ENCODE results near the gene TNRC6A.

DNA sequence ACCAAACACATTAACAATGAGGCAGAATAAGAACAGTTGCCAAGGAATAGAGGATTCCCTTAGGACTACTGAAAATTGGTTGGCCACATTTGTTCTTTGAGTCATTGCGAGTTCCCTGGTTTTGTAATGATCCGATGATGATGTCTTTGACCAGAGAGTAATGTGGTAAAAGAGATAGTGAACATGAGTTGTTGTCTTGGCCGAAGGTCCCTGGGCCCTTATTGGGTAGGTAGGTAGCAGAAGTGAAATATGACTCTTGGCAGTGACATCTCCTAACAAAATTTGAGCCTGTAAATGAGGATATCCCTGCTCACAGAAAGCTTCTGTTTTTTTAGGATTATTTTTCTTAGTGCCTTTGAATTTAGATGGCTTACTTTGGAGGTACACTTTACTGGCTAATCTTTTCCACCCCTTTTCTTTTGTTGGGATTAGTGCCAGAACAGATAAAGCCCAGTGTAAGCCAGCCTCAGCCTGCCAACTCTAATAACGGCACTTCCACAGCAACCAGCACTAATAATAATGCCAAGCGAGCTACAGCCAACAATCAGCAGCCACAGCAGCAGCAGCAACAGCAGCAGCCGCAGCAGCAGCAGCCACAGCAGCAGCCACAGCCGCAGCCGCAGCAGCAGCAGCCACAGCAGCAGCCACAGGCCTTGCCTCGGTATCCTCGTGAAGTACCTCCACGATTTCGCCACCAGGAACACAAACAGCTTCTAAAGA lies 47.2 kb downstream of the TNRC6A start:
- TF ChIP-seq, protein P1, sequence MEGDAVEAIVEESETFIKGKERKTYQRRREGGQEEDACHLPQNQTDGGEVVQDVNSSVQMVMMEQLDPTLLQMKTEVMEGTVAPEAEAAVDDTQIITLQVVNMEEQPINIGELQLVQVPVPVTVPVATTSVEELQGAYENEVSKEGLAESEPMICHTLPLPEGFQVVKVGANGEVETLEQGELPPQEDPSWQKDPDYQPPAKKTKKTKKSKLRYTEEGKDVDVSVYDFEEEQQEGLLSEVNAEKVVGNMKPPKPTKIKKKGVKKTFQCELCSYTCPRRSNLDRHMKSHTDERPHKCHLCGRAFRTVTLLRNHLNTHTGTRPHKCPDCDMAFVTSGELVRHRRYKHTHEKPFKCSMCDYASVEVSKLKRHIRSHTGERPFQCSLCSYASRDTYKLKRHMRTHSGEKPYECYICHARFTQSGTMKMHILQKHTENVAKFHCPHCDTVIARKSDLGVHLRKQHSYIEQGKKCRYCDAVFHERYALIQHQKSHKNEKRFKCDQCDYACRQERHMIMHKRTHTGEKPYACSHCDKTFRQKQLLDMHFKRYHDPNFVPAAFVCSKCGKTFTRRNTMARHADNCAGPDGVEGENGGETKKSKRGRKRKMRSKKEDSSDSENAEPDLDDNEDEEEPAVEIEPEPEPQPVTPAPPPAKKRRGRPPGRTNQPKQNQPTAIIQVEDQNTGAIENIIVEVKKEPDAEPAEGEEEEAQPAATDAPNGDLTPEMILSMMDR (IDR thresholded peaks at IDR 0.05) = no peak
- TF ChIP-seq POLR2AphosphoS5 (IDR thresholded peaks at IDR 0.05) = no peak

All from upper lobe of left lung (tissue), 4 donors.